ENCODE results near the gene TIMM10.

TIMM10 gene

DNA sequence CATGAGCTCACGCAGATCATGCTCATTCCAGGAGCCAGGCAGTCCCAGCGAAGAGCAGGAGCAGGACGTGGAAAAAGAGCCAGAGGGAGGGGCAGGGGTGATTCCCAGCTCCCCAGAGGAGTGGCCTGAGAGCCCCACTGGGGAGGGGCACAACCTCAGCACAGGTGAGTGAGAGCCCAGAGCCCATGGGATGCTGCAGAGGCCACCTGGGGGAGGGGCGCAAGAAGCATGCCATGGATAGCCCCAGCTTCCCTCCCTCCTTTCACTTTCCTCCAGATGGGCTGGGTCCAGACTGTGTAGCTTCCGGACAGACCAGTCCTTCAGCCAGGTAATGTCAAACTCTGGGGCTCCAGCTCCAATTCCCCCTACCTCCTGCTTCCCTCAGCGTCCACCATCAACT lies 13.0 kb upstream of the TIMM10 start:
- Histone ChIP-seq H3K9me3 (ENCODE audit: low read length) (no peaks in the 10 kb centered on the region), H3K27ac (ENCODE audit: low read depth, low read length, poor library complexity, severe bottlenecking) (no peak overlapping the region), H2AFZ (ENCODE audit: low read length) (no peak overlapping the region), H3K79me2 (ENCODE audit: insufficient read depth, low read length) (no peaks in the 10 kb centered on the region), H3K36me3 (ENCODE audit: insufficient read depth, low read length) (no peaks in the 10 kb centered on the region), H3K9me2 (ENCODE audit: low read depth, low read length) (no peaks in the 10 kb centered on the region), H3K4me3 (ENCODE audit: low read depth, low read length, poor library complexity, severe bottlenecking) (no peak overlapping the region), H3K4me1 (ENCODE audit: insufficient read depth, low read length, severe bottlenecking) (no peaks in the 10 kb centered on the region), H3K9ac (ENCODE audit: low read length) (no peak overlapping the region), H3K27me3 (ENCODE audit: insufficient read depth, low read length) (no peaks in the 10 kb centered on the region), H3K4me2 (ENCODE audit: low read length) (no peak overlapping the region), H3F3A (ENCODE audit: insufficient read depth, low read length) (no peaks in the 10 kb centered on the region), H4K20me1 (ENCODE audit: insufficient read depth, low read length) (no peaks in the 10 kb centered on the region)
- TF ChIP-seq, protein P1, sequence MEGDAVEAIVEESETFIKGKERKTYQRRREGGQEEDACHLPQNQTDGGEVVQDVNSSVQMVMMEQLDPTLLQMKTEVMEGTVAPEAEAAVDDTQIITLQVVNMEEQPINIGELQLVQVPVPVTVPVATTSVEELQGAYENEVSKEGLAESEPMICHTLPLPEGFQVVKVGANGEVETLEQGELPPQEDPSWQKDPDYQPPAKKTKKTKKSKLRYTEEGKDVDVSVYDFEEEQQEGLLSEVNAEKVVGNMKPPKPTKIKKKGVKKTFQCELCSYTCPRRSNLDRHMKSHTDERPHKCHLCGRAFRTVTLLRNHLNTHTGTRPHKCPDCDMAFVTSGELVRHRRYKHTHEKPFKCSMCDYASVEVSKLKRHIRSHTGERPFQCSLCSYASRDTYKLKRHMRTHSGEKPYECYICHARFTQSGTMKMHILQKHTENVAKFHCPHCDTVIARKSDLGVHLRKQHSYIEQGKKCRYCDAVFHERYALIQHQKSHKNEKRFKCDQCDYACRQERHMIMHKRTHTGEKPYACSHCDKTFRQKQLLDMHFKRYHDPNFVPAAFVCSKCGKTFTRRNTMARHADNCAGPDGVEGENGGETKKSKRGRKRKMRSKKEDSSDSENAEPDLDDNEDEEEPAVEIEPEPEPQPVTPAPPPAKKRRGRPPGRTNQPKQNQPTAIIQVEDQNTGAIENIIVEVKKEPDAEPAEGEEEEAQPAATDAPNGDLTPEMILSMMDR (IDR thresholded peaks at IDR 0.05; ENCODE audit: low read length), result no peak
- TF ChIP-seq EZH2 (IDR thresholded peaks at IDR 0.05; ENCODE audit: borderline replicate concordance, low read length), result no peak

DNA sequence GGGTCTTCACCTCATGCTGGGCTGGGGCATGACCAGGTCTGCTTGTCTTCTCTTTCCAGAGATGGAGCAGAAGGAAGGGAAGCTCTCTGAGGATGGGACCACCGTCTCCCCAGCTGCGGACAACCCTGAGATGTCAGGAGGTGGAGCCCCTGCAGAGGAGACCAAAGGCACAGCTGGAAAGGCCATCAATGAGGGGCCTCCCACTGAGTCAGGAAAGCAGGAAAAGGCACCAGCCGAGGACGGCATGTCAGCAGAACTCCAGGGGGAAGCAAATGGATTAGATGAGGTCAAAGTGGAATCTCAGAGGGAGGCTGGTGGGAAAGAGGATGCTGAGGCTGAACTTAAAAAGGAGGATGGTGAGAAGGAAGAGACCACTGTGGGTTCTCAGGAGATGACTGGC lies 12.0 kb upstream of the TIMM10 start:
- no peak for TF ChIP-seq EZH2 (IDR thresholded peaks at IDR 0.05; ENCODE audit: borderline replicate concordance, low read length)

DNA sequence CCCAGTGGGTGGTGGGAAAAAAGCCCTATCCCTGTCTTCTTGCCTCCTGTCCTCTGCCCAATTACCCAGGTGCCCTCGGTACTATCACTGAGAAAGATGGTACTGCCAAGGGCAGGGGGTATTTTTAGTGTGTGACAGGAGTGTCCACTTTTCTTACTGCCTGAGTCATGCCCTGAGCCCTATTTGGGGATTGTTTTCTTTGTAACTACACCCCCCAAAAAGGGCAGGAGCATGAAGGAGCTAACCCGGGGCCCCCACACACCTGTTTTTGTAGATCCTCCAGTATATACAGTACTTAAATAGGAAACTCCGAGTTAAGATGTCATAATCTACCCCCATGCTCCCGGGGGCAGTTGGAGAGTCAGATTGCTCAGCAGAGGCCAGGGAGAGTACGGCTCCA lies 10.6 kb upstream of the TIMM10 start:
- Histone ChIP-seq H3K4me3 (ENCODE audit: low read depth, low read length, poor library complexity, severe bottlenecking) (no peak overlapping the region), H3K27me3 (ENCODE audit: insufficient read depth, low read length) (no peaks in the 10 kb centered on the region), H3K4me1 (ENCODE audit: insufficient read depth, low read length, severe bottlenecking) (no peaks in the 10 kb centered on the region), H3K27ac (ENCODE audit: low read depth, low read length, poor library complexity, severe bottlenecking) (no peak overlapping the region), H3K9me2 (ENCODE audit: low read depth, low read length) (no peaks in the 10 kb centered on the region), H4K20me1 (ENCODE audit: insufficient read depth, low read length) (no peaks in the 10 kb centered on the region), H3K9me3 (ENCODE audit: low read length) (no peaks in the 10 kb centered on the region), H3K36me3 (ENCODE audit: insufficient read depth, low read length) (no peaks in the 10 kb centered on the region), H3K4me2 (ENCODE audit: low read length) (no peak overlapping the region), H3F3A (ENCODE audit: insufficient read depth, low read length) (no peaks in the 10 kb centered on the region), H2AFZ (ENCODE audit: low read length) (no peak overlapping the region), H3K9ac (ENCODE audit: low read length) (no peak overlapping the region), H3K79me2 (ENCODE audit: insufficient read depth, low read length) (no peaks in the 10 kb centered on the region)
- TF ChIP-seq, protein P1 (IDR thresholded peaks at IDR 0.05; ENCODE audit: low read length), result no peak
- TF ChIP-seq EZH2 (IDR thresholded peaks at IDR 0.05; ENCODE audit: borderline replicate concordance, low read length), result no peak

More for the DNA sequence above, 12.0 kb upstream of the TIMM10 start:
- Histone ChIP-seq H3K9me3 (ENCODE audit: low read length) (no peaks in the 10 kb centered on the region), H3K27me3 (ENCODE audit: insufficient read depth, low read length) (no peaks in the 10 kb centered on the region), H2AFZ (ENCODE audit: low read length) (no peak overlapping the region), H3K27ac (ENCODE audit: low read depth, low read length, poor library complexity, severe bottlenecking) (no peak overlapping the region), H3K4me1 (ENCODE audit: insufficient read depth, low read length, severe bottlenecking) (no peaks in the 10 kb centered on the region), H3K9me2 (ENCODE audit: low read depth, low read length) (no peaks in the 10 kb centered on the region), H3F3A (ENCODE audit: insufficient read depth, low read length) (no peaks in the 10 kb centered on the region), H3K9ac (ENCODE audit: low read length) (no peak overlapping the region), H3K79me2 (ENCODE audit: insufficient read depth, low read length) (no peaks in the 10 kb centered on the region), H4K20me1 (ENCODE audit: insufficient read depth, low read length) (no peaks in the 10 kb centered on the region), H3K4me2 (ENCODE audit: low read length) (no peak overlapping the region), H3K36me3 (ENCODE audit: insufficient read depth, low read length) (no peaks in the 10 kb centered on the region), H3K4me3 (ENCODE audit: low read depth, low read length, poor library complexity, severe bottlenecking) (no peak overlapping the region)

DNA sequence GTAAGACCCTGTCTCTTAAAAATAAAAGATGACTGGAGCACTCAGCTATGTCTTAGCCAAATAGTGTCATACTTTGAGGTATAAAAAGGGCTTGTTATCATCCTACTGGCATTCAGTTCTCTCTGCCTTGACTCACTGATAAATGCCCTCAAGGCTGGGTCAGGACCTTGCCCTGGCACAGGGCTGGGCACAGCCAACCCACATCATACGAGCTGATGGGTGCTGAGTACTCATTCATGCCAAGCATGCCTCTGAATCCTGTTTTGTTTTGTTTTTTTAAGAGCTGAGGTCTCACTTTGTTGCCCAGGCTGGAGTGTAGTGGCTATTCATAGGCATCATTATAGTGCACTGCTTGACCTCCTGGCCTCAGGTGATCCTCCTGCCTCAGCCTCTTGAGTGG lies 8.8 kb upstream of the TIMM10 start:
- no peaks in the 10 kb centered on the region for H3K36me3 ChIP-seq (ENCODE audit: insufficient read depth, low read length)
- H2AFZ ChIP-seq (ENCODE audit: low read length), result no peak overlapping the region
- H3K9ac ChIP-seq (ENCODE audit: low read length), result no peak overlapping the region
- H3K4me2 ChIP-seq (ENCODE audit: low read length), result no peak overlapping the region
- H3K9me2 ChIP-seq (ENCODE audit: low read depth, low read length), result no peaks in the 10 kb centered on the region
- no peaks in the 10 kb centered on the region for H3K4me1 ChIP-seq (ENCODE audit: insufficient read depth, low read length, severe bottlenecking)
- no peaks in the 10 kb centered on the region for H3K27me3 ChIP-seq (ENCODE audit: insufficient read depth, low read length)
- no peak overlapping the region for H3K4me3 ChIP-seq (ENCODE audit: low read depth, low read length, poor library complexity, severe bottlenecking)
- H3K27ac ChIP-seq (ENCODE audit: low read depth, low read length, poor library complexity, severe bottlenecking), result no peak overlapping the region
- H4K20me1 ChIP-seq (ENCODE audit: insufficient read depth, low read length), result no peaks in the 10 kb centered on the region
- TF ChIP-seq EZH2 (IDR thresholded peaks at IDR 0.05; ENCODE audit: borderline replicate concordance, low read length), result no peak
- TF ChIP-seq, protein P1 (IDR thresholded peaks at IDR 0.05; ENCODE audit: low read length), result no peak
- H3F3A ChIP-seq (ENCODE audit: insufficient read depth, low read length), result no peaks in the 10 kb centered on the region
- no peaks in the 10 kb centered on the region for H3K9me3 ChIP-seq (ENCODE audit: low read length)
- no peaks in the 10 kb centered on the region for H3K79me2 ChIP-seq (ENCODE audit: insufficient read depth, low read length)
